Measurements from ENCODE around the gene MYCBP2.

MYCBP2 gene

GRCh38 chr13:77326905-77327604 lies at the start of gene MYCBP2:
Gene MYCBP2 (minus strand): TSS chr13:77327094. CDS start chr13:77326775, 319 bp downstream.
- peak; percentile 92 for FAIRE-seq
- peak; percentile 86 for DNase-seq (ENCODE audit: insufficient read length, low spot score)
- peak; percentile 98 for TF ChIP-seq POLR2A (IDR thresholded peaks at IDR 0.05; ENCODE audit: low read depth, low read length)

DNA sequence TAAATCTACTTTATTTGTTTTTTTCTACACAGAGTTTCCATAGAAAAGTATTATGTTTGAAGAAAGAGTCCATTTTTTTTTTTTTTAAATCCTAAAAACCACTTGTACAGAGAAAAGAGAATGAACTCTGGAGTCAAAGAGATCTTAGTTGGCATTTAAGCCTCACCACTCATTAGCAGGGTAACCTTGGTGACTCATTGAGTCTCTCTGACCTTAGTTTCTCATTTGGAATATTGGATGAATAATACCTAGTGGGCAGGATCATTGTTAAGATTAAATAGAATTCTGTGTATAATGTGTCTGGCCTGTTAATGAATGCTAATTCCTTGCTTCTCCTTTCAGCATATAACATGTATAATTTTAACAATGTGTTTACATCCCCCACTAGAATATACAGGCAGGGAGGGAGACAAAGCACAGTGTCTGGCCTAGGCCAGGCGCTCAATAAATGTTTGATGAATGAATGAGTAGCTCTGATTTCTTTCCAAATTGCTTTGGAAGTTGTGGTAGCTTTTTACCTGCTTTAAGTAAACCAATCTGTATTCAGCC lies 48.7 kb upstream of the MYCBP2 start:
- FAIRE-seq (no peak), DNase-seq (ENCODE audit: insufficient read length, low spot score) (no peak)
- no peak for TF ChIP-seq POLR2A (IDR thresholded peaks at IDR 0.05; ENCODE audit: low read depth, low read length)

DNA sequence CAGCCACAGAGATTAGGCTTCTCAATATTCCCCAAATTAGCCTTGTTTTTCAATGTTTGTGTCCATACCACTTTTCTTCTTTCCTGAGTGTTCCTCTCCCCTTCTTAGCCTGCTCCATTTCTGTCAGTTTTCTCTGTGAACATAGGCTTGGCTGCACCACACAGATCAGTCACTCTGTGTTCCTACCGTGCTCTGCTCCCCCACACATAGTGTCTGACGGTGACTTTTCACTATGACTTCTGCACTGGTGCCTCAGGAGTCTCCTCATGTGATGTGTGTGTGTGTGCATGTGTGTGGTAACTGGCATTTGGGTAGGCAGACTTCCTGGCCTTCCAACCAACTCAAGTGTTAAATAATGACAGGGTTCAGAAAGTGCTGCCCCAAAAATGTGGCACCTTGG lies 47.9 kb upstream of the MYCBP2 start:
- DNase-seq (ENCODE audit: insufficient read length, low spot score) (no peak), FAIRE-seq (no peak)
- no peak for TF ChIP-seq POLR2A (IDR thresholded peaks at IDR 0.05; ENCODE audit: low read depth, low read length)

DNA sequence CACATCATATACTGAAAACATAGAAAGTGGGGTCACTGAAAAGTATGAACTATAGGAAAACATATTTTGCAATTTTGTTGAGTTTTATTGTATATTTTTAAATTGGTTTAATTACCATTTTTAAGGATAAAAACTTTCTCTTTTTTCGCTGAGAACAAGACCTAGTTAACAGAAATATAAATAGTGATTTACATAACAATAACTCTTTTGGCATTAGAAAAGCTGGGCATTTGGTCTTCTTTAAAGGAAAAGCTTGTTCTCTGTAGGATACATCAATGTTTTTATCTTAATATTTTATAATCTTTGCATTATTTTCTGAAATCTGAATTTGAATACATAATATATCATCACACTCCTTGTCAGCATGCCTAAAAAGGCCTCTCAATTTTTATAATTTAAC lies 47.4 kb upstream of the MYCBP2 start:
- DNase-seq (ENCODE audit: insufficient read length, low spot score) (no peak), FAIRE-seq (no peak)
- no peak for TF ChIP-seq POLR2A (IDR thresholded peaks at IDR 0.05; ENCODE audit: low read depth, low read length)

DNA sequence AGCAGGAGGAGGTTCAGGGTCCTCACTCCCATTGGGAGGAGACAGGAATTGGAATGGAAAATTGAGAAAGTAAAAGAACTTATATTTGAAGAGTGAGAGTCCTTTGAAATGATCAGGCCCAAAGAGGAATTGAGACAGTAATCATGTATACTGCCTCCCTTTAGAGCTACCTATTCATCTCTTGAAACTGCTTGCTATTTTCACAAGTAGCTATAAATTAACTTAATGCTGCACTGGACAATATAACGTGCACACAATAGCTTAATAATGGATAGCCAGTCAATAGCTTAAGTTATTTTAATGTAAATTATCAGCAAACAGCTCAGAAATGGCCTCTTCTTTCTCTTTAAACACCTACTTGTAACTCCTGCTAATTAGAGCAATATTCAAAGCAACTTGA lies 46.6 kb upstream of the MYCBP2 start:
- TF ChIP-seq POLR2A (IDR thresholded peaks at IDR 0.05; ENCODE audit: low read depth, low read length), result no peak
- DNase-seq (ENCODE audit: insufficient read length, low spot score) (no peak), FAIRE-seq (no peak)

DNA sequence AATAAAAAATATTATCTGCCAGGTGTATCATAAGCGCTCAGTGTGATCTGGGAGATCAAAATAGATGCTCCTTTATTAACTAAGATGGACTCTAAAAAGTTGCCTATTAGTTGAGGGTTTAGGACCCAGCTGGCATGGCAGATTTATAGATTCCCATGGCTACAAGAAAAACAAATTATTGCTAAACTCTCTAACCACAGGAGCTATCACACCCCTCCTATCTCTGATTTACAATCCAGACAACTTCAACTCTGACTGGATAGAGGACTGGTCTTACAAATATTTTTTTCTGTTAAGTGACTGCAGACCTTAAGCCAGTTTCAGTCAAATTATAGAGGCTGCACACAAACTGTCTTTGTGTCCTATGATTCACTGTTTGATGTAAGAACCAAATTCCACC lies 45.4 kb upstream of the MYCBP2 start:
- DNase-seq (ENCODE audit: insufficient read length, low spot score) (no peak), FAIRE-seq (no peak)
- TF ChIP-seq POLR2A (IDR thresholded peaks at IDR 0.05; ENCODE audit: low read depth, low read length), result no peak

GRCh38 chr13:77370888-77371287 lies 44.0 kb upstream of the MYCBP2 start:
- no peak for FAIRE-seq
- no peak for TF ChIP-seq POLR2A (IDR thresholded peaks at IDR 0.05; ENCODE audit: low read depth, low read length)
- DNase-seq (ENCODE audit: insufficient read length, low spot score), result no peak

GRCh38 chr13:77362166-77362565 lies 35.3 kb upstream of the MYCBP2 start:
- TF ChIP-seq POLR2A (IDR thresholded peaks at IDR 0.05; ENCODE audit: low read depth, low read length), result no peak
- DNase-seq (ENCODE audit: insufficient read length, low spot score) (no peak), FAIRE-seq (no peak)

- DNase-seq (ENCODE audit: insufficient read length, low spot score), result no peak
- no peak for FAIRE-seq
- no peak for TF ChIP-seq POLR2A (IDR thresholded peaks at IDR 0.05; ENCODE audit: low read depth, low read length)
Measured at GRCh38 chr13:77360032-77360685, 33.3 kb upstream of the MYCBP2 start.

DNA sequence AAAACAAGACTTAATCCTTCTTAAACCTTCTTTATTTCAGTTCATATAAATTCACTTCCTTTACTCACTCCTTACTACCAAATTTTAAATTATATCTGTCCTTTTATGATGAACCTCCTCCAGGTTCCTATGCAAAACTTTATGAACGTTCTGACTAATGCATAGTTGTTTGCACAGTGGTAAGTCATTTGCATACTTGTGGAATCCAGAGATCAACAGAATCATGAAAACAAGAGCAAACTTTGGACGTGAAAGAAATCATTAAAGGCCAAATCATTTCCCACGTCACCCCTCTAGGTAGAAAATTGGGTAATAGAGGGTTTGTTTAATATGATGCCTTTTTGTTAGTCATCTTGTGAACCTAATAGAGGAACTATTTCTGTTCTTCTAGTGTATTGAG lies 32.3 kb upstream of the MYCBP2 start:
- no peak for DNase-seq (ENCODE audit: insufficient read length, low spot score)
- TF ChIP-seq POLR2A (IDR thresholded peaks at IDR 0.05; ENCODE audit: low read depth, low read length), result no peak
- FAIRE-seq, result no peak

DNA sequence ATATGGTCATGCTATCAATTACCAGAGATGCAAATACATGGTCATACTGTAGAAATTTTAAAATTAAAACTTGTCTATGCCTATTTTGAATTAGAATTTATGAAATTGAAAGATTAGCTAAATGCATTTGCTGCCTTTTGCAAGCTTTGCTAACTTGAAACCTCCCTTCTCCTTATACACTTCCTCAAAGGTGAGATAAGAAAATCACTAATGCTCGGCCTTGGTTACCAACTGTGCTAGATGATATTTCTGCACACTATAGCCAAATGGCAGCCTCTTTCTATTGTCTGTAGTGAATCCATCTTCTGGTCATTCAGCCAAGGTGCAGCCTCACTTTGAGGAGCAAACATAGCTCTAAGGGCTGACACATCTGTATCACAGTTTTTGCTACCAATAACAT lies 31.1 kb upstream of the MYCBP2 start:
- FAIRE-seq (no peak), DNase-seq (ENCODE audit: insufficient read length, low spot score) (no peak)
- TF ChIP-seq POLR2A (IDR thresholded peaks at IDR 0.05; ENCODE audit: low read depth, low read length), result no peak

DNA sequence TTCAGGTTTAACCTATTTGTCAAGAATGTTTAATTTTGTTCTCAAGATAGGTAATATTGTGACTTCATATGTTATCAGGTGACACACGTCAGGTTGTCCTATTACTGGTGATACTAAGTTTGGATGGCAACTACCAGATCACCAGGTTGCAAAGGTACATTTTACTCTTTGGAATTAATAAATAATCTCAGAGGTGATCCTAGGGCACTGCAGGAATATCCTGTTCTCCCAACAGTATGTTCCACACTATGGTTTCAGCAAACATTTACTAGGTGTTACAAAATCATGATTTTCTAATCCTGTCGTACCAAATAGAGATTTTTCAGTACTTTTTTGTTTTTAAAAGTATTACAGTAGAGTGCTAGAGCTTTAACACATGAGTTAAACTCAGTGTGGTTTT lies 29.3 kb upstream of the MYCBP2 start:
- FAIRE-seq, result no peak
- no peak for TF ChIP-seq POLR2A (IDR thresholded peaks at IDR 0.05; ENCODE audit: low read depth, low read length)
- no peak for DNase-seq (ENCODE audit: insufficient read length, low spot score)

GRCh38 chr13:77353995-77354394 lies 27.1 kb upstream of the MYCBP2 start:
- no peak for FAIRE-seq
- no peak for DNase-seq (ENCODE audit: insufficient read length, low spot score)
- TF ChIP-seq POLR2A (IDR thresholded peaks at IDR 0.05; ENCODE audit: low read depth, low read length), result no peak

- DNase-seq (ENCODE audit: insufficient read length, low spot score) (no peak), FAIRE-seq (no peak)
Measured at GRCh38 chr13:77351315-77351714, 24.4 kb upstream of the MYCBP2 start.

GRCh38 chr13:77350811-77351210 lies 23.9 kb upstream of the MYCBP2 start:
- no peak for DNase-seq (ENCODE audit: insufficient read length, low spot score)
- TF ChIP-seq POLR2A (IDR thresholded peaks at IDR 0.05; ENCODE audit: low read depth, low read length), result no peak
- no peak for FAIRE-seq

More at GRCh38 chr13:77351315-77351714, 24.4 kb upstream of the MYCBP2 start:
- no peak for TF ChIP-seq POLR2A (IDR thresholded peaks at IDR 0.05; ENCODE audit: low read depth, low read length)

Data from H54 (cell line).